ENCODE data around the gene TOP3B. TPM values are rescaled to one million over a fixed set of nuclear protein-coding genes. Genes with fewer than 3 reads are reported as not detected.

TOP3B gene
- total RNA-seq, 1 donor from 2014 or later: 29.2 TPM

- H3K36me3 ChIP-seq (ENCODE audit: control insufficient read depth, insufficient read depth, low read length): peaks cover 3% of the 10 kb centered on the region
- no peaks in the 10 kb centered on the region for H3K27me3 ChIP-seq (ENCODE audit: control insufficient read depth, insufficient read depth, low read length)
- no peak for DNase-seq (ENCODE audit: low read depth)
- H3K4me3 ChIP-seq (ENCODE audit: low read depth, low read length): no peak overlapping the region
- no peak for TF ChIP-seq CTCF (IDR thresholded peaks at IDR 0.05; ENCODE audit: insufficient read depth, low read length, poor library complexity, severe bottlenecking)
These were observed 45.4 kb downstream of the TOP3B start for GRCh38 chr22:21937041-21937820.

DNA sequence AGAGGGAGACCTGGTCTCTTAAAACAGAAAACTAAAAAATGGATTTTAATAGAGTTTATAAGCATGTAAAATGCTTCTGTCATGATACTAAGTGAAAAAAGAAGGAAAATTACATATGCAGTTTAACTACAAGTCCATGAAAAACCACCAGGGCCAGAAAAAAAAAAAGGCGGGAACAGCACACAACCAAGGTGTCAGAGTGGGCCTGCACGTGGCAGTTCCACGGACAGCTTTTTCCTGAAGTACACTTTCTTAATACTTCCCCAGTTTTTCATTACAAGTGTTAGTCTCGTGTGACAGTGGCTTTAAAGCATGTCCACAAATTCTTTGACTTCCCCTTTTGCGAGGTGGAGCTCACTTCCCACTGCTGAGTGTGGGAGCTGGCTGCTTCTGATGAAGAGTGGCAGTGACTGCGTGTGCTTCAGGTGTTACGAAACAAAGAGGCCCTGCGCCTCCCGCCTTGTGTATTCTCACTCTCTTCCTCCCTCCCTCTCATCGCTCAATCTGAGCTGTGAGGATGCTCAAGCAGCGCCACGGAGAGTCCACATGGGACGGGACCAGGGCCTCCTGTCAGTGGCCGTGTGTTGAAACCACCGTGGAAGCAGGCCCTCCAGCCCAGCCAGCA lies 46.3 kb downstream of the TOP3B start:
- TF ChIP-seq CTCF (IDR thresholded peaks at IDR 0.05; ENCODE audit: insufficient read depth, low read length, poor library complexity, severe bottlenecking): no peak
- DNase-seq (ENCODE audit: low read depth): no peak
- Histone ChIP-seq H3K4me3 (ENCODE audit: low read depth, low read length) (no peak overlapping the region), H3K27me3 (ENCODE audit: control insufficient read depth, insufficient read depth, low read length) (no peaks in the 10 kb centered on the region), H3K36me3 (ENCODE audit: control insufficient read depth, insufficient read depth, low read length) (peaks cover 4% of the 10 kb centered on the region)

- Histone ChIP-seq H3K27me3 (ENCODE audit: control insufficient read depth, insufficient read depth, low read length) (no peaks in the 10 kb centered on the region), H3K36me3 (ENCODE audit: control insufficient read depth, insufficient read depth, low read length) (peaks cover 4% of the 10 kb centered on the region), H3K4me3 (ENCODE audit: low read depth, low read length) (no peak overlapping the region)
- TF ChIP-seq CTCF (IDR thresholded peaks at IDR 0.05; ENCODE audit: insufficient read depth, low read length, poor library complexity, severe bottlenecking): no peak
- no peak for DNase-seq (ENCODE audit: low read depth)
These were observed 48.7 kb downstream of the TOP3B start for GRCh38 chr22:21933910-21934309.

DNA sequence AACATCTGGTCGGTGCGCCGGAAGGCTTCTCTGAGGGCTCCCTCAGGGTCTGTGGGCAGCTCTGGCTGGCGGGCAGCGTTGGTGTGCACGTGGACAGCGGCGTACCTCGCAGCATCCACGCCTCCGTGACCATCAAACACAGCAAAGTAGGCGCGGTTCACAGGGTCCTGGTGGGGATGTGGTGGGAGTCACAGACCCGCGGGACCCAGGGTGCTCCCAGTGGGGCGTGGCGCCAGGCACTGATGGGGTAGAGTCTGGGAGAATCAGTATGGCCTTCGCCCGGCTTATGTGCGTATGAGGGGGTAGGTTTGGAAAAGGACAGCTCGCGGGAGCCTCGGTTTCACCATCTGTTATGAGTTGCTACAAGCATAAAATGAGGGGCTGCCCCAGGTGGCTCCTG lies 49.2 kb downstream of the TOP3B start:
- Histone ChIP-seq H3K4me3 (ENCODE audit: low read depth, low read length) (no peak overlapping the region), H3K36me3 (ENCODE audit: control insufficient read depth, insufficient read depth, low read length) (peaks cover 4% of the 10 kb centered on the region), H3K27me3 (ENCODE audit: control insufficient read depth, insufficient read depth, low read length) (no peaks in the 10 kb centered on the region)
- TF ChIP-seq CTCF (IDR thresholded peaks at IDR 0.05; ENCODE audit: insufficient read depth, low read length, poor library complexity, severe bottlenecking): no peak
- DNase-seq (ENCODE audit: low read depth): no peak

DNA sequence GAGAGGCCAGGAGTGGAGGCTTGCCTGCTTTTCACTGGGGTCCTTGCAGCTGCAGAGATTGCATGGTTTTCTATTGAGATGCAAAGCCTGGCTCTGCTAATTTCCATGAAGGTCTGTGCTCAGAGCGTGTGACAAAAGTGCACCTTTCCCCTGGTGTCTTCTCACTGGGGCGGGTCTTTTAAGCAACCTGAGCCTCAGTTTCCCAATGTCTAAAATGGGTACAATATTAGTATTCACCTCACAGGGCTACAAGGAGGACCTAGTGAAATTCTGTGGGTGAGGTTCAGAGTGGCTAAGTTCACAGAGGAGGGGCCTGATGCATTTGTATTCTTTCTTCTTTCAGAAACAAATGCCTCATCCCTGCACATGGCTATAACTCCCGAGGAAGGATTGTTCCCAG lies 50.2 kb downstream of the TOP3B start:
- TF ChIP-seq CTCF (IDR thresholded peaks at IDR 0.05; ENCODE audit: insufficient read depth, low read length, poor library complexity, severe bottlenecking): no peak
- DNase-seq (ENCODE audit: low read depth): no peak
- Histone ChIP-seq H3K36me3 (ENCODE audit: control insufficient read depth, insufficient read depth, low read length) (peaks cover 4% of the 10 kb centered on the region), H3K27me3 (ENCODE audit: control insufficient read depth, insufficient read depth, low read length) (no peaks in the 10 kb centered on the region), H3K4me3 (ENCODE audit: low read depth, low read length) (no peak overlapping the region)
